Middle frontal gyrus (tissue), 1 donor: ENCODE measurements around the gene RABIF.
"Not testable (repeated sequence)": the region's sequence is repeated elsewhere in the genome, so short reads cannot be mapped to it uniquely, and the experiment has no call there.

ENCODE experiments used
- DNase-seq: peaks from one replicate; pipeline ENCODE4 v3.0.0-alpha.2; 2015; ENCODE audit warnings: low spot score; ENCODE audit errors: extremely low spot score

RABIF gene

DNA sequence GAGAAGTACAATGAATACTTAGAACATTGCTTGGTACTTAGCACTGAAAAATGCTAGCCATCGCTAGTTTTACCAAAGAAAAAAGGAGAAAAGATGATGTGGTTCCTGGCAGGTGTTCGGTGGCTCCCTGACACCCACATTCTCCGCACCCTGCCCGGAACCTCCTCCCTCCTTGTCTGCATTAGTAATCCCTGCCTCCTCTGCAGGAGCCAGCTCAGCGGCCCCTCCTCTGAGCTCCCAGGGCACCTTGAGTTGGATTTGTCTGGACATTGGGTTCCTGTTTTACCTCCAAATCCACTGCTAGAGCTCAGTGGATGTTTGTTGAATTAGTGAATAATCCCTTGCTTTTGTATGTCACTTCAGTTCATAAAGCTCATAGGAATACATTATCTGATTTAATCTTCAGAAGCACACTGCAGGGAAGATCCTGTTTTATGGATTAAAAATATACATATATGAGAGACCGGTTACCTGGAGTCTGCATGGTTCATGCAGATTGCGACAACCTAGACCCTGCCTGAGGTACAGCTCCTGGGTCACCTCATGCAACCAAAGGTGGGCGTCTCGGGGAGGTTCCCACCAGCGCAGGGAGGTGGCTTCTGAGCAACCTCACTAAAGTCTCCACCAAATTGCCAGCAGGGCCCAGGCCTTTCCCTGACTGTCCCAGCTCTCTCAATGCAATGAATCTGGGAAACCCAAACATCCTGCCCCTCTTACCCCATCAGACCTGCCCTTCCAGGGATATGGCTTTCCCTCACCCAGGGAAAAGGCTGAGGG is 54.0 kb downstream of the RABIF start:
- DNase-seq = no peak

GRCh38 chr1:202831906-202832305 is 57.0 kb downstream of the RABIF start:
- no peak for DNase-seq

DNA sequence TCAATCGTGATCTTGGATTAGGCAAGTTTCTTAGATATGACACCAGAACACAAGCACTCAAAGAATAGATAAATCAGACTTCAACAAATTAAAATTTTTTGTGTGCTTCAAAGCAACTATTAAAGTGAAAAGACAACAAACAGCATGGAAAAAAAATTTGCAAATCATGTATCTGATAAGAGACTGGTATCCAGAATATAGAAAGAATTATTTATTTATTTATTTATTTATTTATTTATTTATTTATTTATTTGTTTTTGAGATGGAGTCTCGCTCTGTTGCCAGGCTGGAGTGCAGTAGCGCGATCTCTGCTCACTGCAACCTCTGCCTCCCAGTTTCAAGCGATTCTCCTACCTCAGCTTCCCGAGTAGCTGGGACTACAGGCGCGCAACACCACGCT is 59.7 kb downstream of the RABIF start:
- DNase-seq = not testable (repeated sequence)
